ENCODE results near the gene RB1.

The RB1 gene

GRCh38 chr13:48496271-48497161 is 193.0 kb downstream of the RB1 start:
- no peak for DNase-seq (ENCODE audit: low spot score)

GRCh38 chr13:48497669-48498068 is 194.1 kb downstream of the RB1 start:
- no peak for DNase-seq (ENCODE audit: low spot score)

GRCh38 chr13:48500652-48501197 is 197.2 kb downstream of the RB1 start:
- peak; percentile 69 for DNase-seq (ENCODE audit: low spot score)

GRCh38 chr13:48501705-48502104 is 198.2 kb downstream of the RB1 start:
- no peak for DNase-seq (ENCODE audit: low spot score)

- DNase-seq (ENCODE audit: low spot score) = no peak
Observed at GRCh38 chr13:48502601-48503319, 199.2 kb downstream of the RB1 start.

GRCh38 chr13:48504606-48505005 is 201.1 kb downstream of the RB1 start:
- DNase-seq (ENCODE audit: low spot score) = no peak

GRCh38 chr13:48505012-48505411 is 201.5 kb downstream of the RB1 start:
- no peak for DNase-seq (ENCODE audit: low spot score)

- peak; percentile 70 for DNase-seq (ENCODE audit: low spot score)
Observed at GRCh38 chr13:48505597-48506091, 202.1 kb downstream of the RB1 start.

- DNase-seq (ENCODE audit: low spot score) = no peak
Observed at GRCh38 chr13:48506092-48506701, 202.6 kb downstream of the RB1 start.

- no peak for DNase-seq (ENCODE audit: low spot score)
Observed at GRCh38 chr13:48507021-48507420, 203.5 kb downstream of the RB1 start.

- no peak for DNase-seq (ENCODE audit: low spot score)
Observed at GRCh38 chr13:48508011-48508410, 204.5 kb downstream of the RB1 start.

GRCh38 chr13:48510698-48511097 is 207.1 kb downstream of the RB1 start:
- DNase-seq (ENCODE audit: low spot score) = no peak

- peak; percentile 39 for DNase-seq (ENCODE audit: low spot score)
Observed at GRCh38 chr13:48511621-48512230, 208.2 kb downstream of the RB1 start.

- no peak for DNase-seq (ENCODE audit: low spot score)
Observed at GRCh38 chr13:48514793-48515192, 211.2 kb downstream of the RB1 start.

GRCh38 chr13:48515732-48516131 is 212.2 kb downstream of the RB1 start:
- DNase-seq (ENCODE audit: low spot score) = no peak

GRCh38 chr13:48518083-48518482 is 214.5 kb downstream of the RB1 start:
- DNase-seq (ENCODE audit: low spot score) = no peak

- DNase-seq (ENCODE audit: low spot score) = no peak
Observed at GRCh38 chr13:48526286-48526685, 222.7 kb downstream of the RB1 start.

- DNase-seq (ENCODE audit: low spot score) = no peak
Observed at GRCh38 chr13:48527955-48528354, 224.4 kb downstream of the RB1 start.

GRCh38 chr13:48528720-48529119 is 225.2 kb downstream of the RB1 start:
- DNase-seq (ENCODE audit: low spot score) = no peak

- no peak for DNase-seq (ENCODE audit: low spot score)
Observed at GRCh38 chr13:48530833-48531232, 227.3 kb downstream of the RB1 start.

All from Ammon's horn (tissue), 1 donor.